Measurements from ENCODE around the gene GPR55.

GPR55 gene

GRCh38 chr2:230919681-230920080, 5.4 kb downstream of the GPR55 start:
- H3K27ac ChIP-seq = no peak overlapping the region
- no peak for TF ChIP-seq ZFX (IDR thresholded peaks at IDR 0.05)

- no peak overlapping the region for H3K27ac ChIP-seq
- no peak for TF ChIP-seq ZFX (IDR thresholded peaks at IDR 0.05)
- TF ChIP-seq CTCF (conservative IDR thresholded peaks at IDR 0.05) = no peak
Observed at GRCh38 chr2:230919240-230919639, 5.8 kb downstream of the GPR55 start.

- TF ChIP-seq CTCF (conservative IDR thresholded peaks at IDR 0.05) (no peak), ZFX (IDR thresholded peaks at IDR 0.05) (no peak)
- no peak overlapping the region for H3K27ac ChIP-seq
Observed at GRCh38 chr2:230916218-230916617, 8.8 kb downstream of the GPR55 start.

GRCh38 chr2:230915319-230915718, 9.7 kb downstream of the GPR55 start:
- TF ChIP-seq CTCF (conservative IDR thresholded peaks at IDR 0.05) (no peak), ZFX (IDR thresholded peaks at IDR 0.05) (no peak)

GRCh38 chr2:230914886-230915285, 10.2 kb downstream of the GPR55 start:
- H3K27ac ChIP-seq = no peak overlapping the region

More at GRCh38 chr2:230915319-230915718, 9.7 kb downstream of the GPR55 start:
- H3K27ac ChIP-seq = no peak overlapping the region

GRCh38 chr2:230913406-230914143, 11.5 kb downstream of the GPR55 start:
- no peak for TF ChIP-seq ZFX (IDR thresholded peaks at IDR 0.05)
- TF ChIP-seq CTCF (conservative IDR thresholded peaks at IDR 0.05) = peak; percentile 44; the same call in 1 of the 2 replicates

More at GRCh38 chr2:230914886-230915285, 10.2 kb downstream of the GPR55 start:
- no peak for TF ChIP-seq CTCF (conservative IDR thresholded peaks at IDR 0.05)
- TF ChIP-seq ZFX (IDR thresholded peaks at IDR 0.05) = no peak

GRCh38 chr2:230912724-230913123, 12.3 kb downstream of the GPR55 start:
- TF ChIP-seq CTCF (conservative IDR thresholded peaks at IDR 0.05) = no peak
- TF ChIP-seq ZFX (IDR thresholded peaks at IDR 0.05) = no peak
- no peak overlapping the region for H3K27ac ChIP-seq

More at GRCh38 chr2:230913406-230914143, 11.5 kb downstream of the GPR55 start:
- H3K27ac ChIP-seq = no peak overlapping the region

GRCh38 chr2:230912046-230912445, 13.0 kb downstream of the GPR55 start:
- H3K27ac ChIP-seq = no peak overlapping the region
- TF ChIP-seq ZFX (IDR thresholded peaks at IDR 0.05) = no peak
- TF ChIP-seq CTCF (conservative IDR thresholded peaks at IDR 0.05) = no peak

Data from C4-2B (cell line).